Measurements from ENCODE around the gene SLC30A4.
"Not testable (repeated sequence)": the region's sequence is repeated elsewhere in the genome, so short reads cannot be mapped to it uniquely, and the experiment has no call there.

SLC30A4 gene

DNA sequence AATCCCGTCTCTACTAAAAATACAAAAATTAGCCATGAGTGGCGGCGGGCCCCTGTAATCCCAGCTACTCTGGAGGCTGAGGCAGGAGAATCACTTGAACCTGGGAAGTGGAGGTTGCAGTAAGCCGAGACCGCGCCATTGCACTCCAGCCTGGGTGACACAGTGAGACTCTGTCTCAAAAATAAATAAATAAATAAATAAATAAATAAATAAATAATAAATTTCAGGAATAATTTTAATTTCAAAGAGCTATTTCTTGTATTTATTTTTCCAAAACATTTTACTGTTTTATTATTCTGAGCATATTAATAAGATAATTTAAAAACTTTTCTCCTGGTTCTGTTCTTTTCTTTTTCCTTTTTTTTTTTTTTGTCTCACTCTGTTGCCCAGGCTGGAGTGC is 15.4 kb downstream of the SLC30A4 start:
- not testable (repeated sequence) for DNase-seq (ENCODE audit: low read depth)

DNA sequence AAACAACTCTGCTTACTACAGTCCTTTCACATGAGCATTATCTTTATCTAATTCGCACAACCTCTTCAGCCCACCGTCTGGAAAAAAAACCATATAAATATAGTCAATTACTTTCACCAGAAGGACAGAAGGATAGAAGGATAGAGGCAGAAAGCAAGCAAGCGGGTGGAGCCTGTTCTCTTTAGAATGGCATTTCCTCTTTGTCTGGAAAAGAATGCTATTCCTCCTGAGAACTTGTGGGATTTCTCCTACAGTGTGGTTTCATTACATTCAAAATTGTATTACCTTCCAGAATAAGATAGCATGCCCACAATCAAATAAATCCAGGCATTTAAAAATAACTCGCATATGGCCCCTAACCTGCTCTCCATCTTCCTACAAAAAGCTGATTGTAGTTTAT is 23.1 kb downstream of the SLC30A4 start:
- DNase-seq (ENCODE audit: low read depth) = no peak

GRCh38 chr15:45498701-45499100 is 23.9 kb downstream of the SLC30A4 start:
- DNase-seq (ENCODE audit: low read depth) = no peak

DNA sequence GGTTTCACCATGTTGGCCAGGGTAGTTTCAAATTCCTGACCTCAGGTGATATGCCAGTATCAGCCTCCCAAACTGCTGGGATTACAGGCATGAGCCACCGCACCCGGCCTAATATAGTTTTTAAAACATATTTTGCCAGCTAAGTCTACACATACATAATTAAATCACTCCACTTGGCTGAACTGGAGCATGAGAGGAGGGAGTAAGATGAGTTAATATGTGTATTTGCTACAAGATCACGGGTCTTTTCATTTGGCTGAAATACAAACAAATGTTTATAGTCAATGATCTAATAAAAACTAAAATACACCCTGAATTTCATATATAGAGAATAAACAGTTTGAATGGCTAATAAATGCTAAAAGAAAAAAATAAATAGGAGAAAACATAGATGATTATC is 25.3 kb downstream of the SLC30A4 start:
- DNase-seq (ENCODE audit: low read depth) = no peak

GRCh38 chr15:45496658-45497057 is 25.9 kb downstream of the SLC30A4 start:
- no peak for DNase-seq (ENCODE audit: low read depth)

GRCh38 chr15:45495588-45495987 is 27.0 kb downstream of the SLC30A4 start:
- DNase-seq (ENCODE audit: low read depth) = no peak

GRCh38 chr15:45489690-45490238 is 32.8 kb downstream of the SLC30A4 start:
- DNase-seq (ENCODE audit: low read depth) = no peak

- no peak for DNase-seq (ENCODE audit: low read depth)
Observed at GRCh38 chr15:45486317-45486716, 36.2 kb downstream of the SLC30A4 start.

- no peak for DNase-seq (ENCODE audit: low read depth)
Observed at GRCh38 chr15:45481135-45481534, 41.4 kb downstream of the SLC30A4 start.

GRCh38 chr15:45476410-45476809 is 46.1 kb downstream of the SLC30A4 start:
- DNase-seq (ENCODE audit: low read depth) = no peak

GRCh38 chr15:45474799-45475198 is 47.8 kb downstream of the SLC30A4 start:
- no peak for DNase-seq (ENCODE audit: low read depth)

GRCh38 chr15:45473068-45473467 is 49.5 kb downstream of the SLC30A4 start:
- no peak for DNase-seq (ENCODE audit: low read depth)

DNA sequence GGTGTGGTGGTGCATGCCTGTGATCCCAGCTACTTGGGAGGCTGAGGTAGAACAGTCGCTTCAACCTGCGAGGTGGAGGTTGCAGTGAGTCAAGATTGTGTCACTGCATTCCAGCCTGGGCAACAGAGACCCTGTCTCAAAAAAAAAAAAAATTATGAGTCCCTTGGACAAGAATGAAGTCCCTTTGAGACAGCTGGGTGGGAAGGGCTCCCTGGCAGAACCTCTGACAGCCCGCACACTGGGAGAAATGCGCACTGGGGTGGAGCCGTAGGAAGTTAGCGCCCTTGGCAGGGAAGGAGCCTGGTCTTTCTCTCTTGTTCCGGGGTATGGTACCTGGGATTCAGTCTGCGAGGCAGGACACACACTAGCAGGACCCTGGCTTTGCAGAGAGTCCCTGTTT is 51.4 kb downstream of the SLC30A4 start:
- no peak for DNase-seq (ENCODE audit: low read depth)

DNA sequence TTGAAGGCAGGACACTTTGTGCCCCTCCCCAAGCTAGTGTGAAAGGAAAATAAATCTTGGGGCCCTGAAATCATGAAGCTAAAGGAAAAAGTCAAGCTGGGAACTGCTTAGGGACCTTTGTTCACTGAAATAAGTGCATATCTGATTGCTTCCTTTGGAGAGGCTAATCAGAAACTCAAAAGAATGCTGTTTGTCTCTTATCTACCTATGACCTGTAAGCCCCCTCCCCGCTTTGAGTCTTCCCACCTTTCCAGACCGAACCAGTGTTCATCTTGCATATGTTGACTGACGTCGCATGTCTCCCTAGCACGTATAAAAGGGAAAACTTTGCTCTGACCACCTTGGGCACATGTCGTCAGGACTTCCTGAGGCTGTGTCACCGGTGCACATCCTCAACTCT is 53.1 kb downstream of the SLC30A4 start:
- DNase-seq (ENCODE audit: low read depth) = no peak

DNA sequence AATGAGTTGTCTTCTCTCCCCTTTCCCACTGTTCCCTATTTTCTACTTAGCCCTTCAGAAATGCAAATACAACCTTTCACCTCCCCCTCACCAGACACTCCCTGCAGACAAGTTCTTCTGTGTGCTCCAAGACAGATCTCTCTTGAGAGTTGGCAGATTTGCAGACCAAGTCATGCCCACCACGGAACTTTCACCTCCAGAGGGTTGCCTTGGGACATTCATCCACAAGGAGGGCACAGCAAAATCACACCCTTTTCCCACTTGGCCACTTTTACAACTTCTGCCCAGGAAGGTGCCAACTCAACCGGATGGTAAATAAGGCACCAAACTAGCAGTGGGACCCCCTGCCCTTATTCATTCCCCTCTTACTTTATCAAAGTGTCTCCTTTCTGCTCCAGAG is 53.5 kb downstream of the SLC30A4 start:
- DNase-seq (ENCODE audit: low read depth) = no peak

- no peak for DNase-seq (ENCODE audit: low read depth)
Observed at GRCh38 chr15:45468294-45468693, 54.3 kb downstream of the SLC30A4 start.

GRCh38 chr15:45458746-45459403 is 63.7 kb downstream of the SLC30A4 start:
- DNase-seq (ENCODE audit: low read depth) = peak; percentile 77

DNA sequence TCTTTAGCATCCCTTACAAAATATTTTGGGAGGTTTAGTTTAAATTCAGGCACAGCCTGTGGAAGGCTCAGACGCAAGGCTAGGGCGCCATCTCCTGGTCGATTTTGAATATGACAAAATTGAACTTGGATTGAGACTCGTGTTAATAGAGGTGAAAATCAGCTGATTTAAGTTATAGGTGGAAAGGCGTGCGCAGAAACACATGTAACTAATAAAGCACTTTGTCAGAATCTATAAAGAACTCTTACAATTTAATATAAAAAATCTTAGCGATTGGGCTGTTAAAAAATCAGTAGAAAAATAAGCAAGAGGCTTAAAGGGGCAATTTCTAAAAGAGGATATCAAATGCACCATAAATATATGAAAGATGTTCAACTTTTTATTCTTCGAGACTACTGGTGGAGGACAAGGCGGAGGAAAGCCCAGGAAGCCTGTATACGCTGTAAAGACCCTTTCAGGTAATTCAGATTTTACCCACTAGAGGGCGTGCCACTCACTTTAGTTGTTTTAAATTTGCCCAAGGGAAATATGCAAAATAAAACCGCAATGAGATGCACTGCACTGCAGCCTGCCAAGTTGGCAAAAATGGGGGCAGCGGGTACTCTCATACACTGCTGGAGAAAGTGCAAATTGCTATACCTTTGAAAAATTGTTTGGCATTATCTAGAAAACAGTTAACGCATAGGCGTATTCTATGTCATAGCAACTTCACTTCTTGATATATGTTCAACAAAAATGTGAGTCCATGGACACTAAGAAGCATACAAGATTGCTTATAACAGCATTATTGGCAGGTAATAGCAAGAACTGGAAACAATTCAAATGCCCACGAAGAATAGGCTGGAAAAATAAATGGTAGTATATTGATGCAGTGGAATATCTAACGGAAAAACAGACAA is 64.7 kb downstream of the SLC30A4 start:
- peak; percentile 46 for DNase-seq (ENCODE audit: low read depth)

DNA sequence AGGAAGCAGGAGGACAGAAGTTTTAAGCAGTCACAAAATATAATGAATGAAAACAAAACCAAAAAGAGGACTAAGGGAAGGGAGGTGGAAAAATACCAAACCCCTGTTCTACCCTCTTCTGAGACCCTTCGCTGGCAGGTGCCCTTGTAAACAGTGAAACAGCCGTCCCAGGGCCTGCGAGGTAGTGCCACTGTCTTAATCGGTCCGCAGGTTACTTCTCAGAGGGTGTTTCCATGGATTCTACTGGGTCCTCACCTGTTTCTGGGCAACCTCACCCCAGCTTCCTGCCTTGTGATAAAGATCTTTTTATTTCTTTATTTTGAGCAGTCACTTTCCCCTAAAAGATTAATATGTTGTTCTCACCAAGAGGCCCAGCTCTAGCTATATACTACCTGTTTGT is 65.3 kb downstream of the SLC30A4 start:
- DNase-seq (ENCODE audit: low read depth) = no peak

GRCh38 chr15:45456212-45457106 is 66.1 kb downstream of the SLC30A4 start:
- DNase-seq (ENCODE audit: low read depth) = peak; percentile 26

DNA sequence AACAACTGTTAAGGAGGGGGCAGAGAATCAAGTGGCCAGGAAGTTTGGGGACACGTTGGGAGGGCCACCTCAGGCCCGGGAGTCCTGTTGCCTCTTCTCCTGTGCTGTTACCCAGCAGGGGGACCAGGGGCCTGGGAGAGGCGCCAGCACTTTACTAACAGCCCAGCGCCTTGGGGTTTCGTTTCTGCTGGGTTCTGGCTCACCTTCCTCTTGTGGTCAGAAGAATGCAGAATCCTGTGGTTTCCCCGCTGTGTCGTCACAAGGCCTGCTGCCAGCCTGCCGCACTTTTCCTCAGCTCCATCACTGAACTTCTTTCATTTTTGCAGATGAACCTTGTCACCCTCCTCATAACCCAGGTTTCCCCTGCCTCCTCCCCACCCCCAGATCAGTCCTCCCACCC is 67.7 kb downstream of the SLC30A4 start:
- DNase-seq (ENCODE audit: low read depth) = peak; percentile 44

DNA sequence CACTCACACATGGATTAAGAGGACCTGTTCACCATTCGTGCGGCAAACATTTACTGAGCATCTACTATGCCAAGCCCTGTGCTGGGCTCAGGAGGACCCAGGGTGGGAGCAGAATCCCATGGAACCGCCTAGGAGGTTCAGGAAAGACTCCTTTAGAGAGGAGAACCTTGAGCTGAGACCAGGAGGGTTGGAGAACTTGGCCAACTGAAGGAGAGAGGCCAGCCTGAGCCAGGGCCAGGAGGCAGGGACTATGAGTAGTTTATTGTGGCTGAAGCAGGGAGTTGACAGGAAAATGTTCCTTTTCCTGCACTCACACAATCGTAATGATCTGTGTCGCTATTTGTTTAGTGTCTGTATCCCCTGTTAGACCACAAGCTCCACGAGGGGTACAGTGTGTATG is 71.3 kb downstream of the SLC30A4 start:
- DNase-seq (ENCODE audit: low read depth) = no peak

All from stimulated activated CD8-positive, alpha-beta memory T cell treated with anti-CD3 and anti-CD28 coated beads, Interleukin-7, amount 100 ng/mL, for 24 hours (primary cell).